Raji (cell line): ENCODE results near the gene FBXW9.

ENCODE experiments used
- POLR2A ChIP-seq: IDR thresholded peaks from 2 replicates; pipeline ENCODE4 v1.6.1; 2011; ENCODE audit warnings: low read depth, low read length, control low read depth; ENCODE audit not compliant: insufficient read depth

Gene FBXW9

GRCh38 chr19:12696366-12697335, at the start of gene FBXW9:
FBXW9 (minus strand) TSS chr19:12696631; CDS start chr19:12696581, 50 bp downstream.
- TF ChIP-seq POLR2A: peak; percentile 71

GRCh38 chr19:12745166-12745897, 48.9 kb upstream of the FBXW9 start:
- TF ChIP-seq POLR2A: no peak

GRCh38 chr19:12737835-12738351, 41.5 kb upstream of the FBXW9 start:
- no peak for TF ChIP-seq POLR2A

DNA sequence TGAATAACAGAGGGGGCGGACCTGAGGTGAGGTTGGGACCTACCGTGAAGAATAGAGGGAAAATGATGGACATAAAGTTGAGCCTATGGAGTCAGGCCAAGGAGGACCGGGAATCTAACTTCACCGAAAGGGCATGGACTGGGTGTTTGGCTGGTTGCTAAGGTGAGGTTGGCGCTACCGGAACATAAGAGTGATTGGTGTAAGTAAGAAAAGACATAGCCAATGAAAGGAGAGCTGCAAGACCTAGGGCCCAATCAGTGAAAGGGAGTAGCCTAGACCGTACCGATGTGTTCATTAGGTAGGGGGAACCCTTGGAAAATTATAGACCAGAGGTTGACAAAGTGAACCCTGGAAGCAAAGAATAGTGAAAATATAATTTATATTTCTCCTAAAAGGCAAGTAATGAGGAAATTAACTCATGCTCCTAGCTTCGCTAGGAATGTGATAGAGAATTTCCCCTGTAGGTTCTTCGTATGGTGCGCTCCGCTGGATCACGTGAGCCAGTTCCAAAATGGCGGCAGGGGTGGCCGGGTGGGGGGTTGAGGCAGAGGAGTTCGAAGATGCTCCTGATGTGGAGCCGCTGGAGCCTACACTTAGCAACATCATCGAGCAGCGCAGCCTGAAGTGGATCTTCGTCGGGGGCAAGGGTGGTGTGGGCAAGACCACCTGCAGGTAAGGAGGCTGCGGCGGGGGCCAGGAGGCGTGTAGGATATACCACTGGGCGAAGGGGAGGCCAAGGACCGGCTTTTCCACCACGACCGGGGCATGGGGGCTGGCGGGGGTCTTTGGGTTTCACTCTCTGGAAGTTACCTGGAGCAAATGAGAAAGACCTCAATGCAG, 40.8 kb upstream of the FBXW9 start, which contains the start of gene GET3:
GET3 (plus strand) TSS at position 503 of the 840 bp plus-strand sequence; CDS start at position 512, 9 bp downstream.
- TF ChIP-seq POLR2A: peak; percentile 89

DNA sequence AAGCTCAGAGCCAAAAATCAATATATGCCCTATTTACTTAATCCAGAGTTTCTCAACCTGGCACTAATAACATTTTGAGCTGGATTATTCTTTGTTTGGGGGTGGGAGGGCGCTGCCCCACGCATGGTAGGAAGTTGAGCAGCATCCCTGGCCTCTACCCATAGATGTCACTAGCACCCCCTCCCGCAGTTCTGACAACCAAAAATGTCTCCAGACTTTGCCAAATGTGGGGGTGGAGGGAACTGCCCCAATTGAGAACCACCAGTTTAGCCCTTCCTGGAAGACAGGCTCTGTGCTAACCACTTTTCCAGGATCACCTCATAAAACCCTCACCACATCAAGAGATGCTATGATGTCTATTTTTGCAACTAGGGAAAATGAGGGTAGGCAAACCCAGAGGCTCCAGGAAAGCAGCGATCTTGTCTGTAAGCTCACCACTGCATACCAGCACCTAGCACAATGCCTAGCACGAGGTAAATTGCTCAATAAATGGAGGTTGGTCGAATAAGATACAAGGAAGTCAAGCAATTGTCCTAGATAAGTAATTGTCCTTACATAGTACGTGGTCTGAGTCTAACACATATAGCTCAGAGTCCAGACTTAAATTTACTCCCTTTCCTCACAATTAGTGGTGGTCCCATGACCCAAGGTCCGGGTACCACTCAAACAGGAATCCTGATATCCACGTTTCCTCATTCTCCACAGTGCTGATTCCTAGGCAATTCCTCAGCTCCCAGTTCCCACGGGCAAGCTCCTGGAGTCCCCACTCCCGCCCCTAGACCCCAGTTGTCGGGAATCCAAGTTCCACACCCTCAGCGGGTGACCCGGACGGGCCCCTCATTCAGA, 37.2 kb upstream of the FBXW9 start:
- no peak for TF ChIP-seq POLR2A

DNA sequence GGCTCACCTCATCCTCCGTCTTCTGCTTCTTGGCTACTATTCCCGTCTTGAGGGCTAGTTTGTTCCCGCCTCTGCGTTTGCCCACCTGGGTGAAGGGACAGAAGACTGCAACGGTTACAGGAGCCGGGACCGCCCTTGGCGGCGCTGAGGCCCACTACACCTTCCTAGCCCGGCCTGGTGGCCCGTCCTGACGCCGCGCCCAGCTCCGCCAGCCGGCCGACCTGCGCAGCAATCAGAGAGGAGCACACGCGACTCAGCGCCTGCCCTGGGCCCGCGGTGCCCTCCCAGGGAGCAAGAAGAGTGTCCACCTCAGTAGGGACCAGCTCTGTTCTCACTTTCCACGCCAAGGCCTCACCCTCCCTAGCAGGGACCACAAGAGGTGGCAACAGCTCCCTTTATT, 34.9 kb upstream of the FBXW9 start:
- TF ChIP-seq POLR2A: no peak

DNA sequence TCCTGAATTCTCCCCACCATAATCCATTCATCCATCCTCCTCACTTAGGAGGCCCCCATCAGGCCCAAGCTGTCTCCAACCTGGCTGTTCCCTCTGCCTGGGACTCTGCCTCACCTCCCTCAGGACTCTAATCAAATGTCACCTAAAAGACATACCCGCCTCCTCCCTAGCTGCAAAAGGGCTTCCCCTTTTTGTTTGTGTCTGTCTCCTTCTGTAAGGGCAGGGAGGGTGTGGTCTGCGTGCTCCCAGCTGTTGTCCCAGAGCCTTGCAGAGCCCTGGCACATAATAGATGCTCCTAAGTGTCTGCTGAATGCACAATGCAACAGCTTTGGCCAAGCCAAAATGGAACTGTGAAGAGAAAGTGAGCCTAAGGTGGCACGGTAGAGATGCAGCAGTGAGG, 33.6 kb upstream of the FBXW9 start:
- TF ChIP-seq POLR2A: no peak

- no peak for TF ChIP-seq POLR2A
These were observed 31.5 kb upstream of the FBXW9 start for GRCh38 chr19:12727745-12728433.

GRCh38 chr19:12726988-12727316, 30.5 kb upstream of the FBXW9 start:
- TF ChIP-seq POLR2A: no peak

GRCh38 chr19:12723641-12724426, 27.4 kb upstream of the FBXW9 start, which contains the start of gene TNPO2:
TNPO2 (minus strand) TSS chr19:12723932; CDS start chr19:12720977, 2,955 bp downstream.
- TF ChIP-seq POLR2A: peak; percentile 80

DNA sequence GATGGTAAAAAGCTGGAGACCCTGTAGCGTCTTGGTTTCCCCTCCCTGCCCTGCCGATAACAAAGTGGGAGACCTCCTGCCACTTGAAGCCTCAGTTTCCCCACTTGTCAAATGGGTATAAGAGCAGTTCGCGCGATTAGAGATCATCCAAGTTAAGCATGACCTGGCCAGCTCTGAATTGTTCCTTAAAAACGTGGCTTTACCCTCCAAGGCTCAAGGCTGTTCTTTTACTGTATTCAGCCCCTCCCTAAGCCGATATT, 26.9 kb upstream of the FBXW9 start:
- TF ChIP-seq POLR2A: no peak

- TF ChIP-seq POLR2A: peak; percentile 88
These were observed 26.3 kb upstream of the FBXW9 start for GRCh38 chr19:12722566-12723380.
